HG03066 (cell line): Measurements from ENCODE around the gene INTS7.
A peak's percentile ranks its signal among the peaks of the same experiment; 100 is the strongest.
"Not testable (repeated sequence)": the region's sequence is repeated elsewhere in the genome, so short reads cannot be mapped to it uniquely, and the experiment has no call there.

ENCODE experiments used
- ATAC-seq: cut with Tn5 transposase; IDR thresholded peaks from one replicate; pipeline ENCODE4 v1.9.1; 2021; ENCODE audit warnings: low read depth; ENCODE audit not compliant: unreplicated experiment

INTS7 gene

DNA sequence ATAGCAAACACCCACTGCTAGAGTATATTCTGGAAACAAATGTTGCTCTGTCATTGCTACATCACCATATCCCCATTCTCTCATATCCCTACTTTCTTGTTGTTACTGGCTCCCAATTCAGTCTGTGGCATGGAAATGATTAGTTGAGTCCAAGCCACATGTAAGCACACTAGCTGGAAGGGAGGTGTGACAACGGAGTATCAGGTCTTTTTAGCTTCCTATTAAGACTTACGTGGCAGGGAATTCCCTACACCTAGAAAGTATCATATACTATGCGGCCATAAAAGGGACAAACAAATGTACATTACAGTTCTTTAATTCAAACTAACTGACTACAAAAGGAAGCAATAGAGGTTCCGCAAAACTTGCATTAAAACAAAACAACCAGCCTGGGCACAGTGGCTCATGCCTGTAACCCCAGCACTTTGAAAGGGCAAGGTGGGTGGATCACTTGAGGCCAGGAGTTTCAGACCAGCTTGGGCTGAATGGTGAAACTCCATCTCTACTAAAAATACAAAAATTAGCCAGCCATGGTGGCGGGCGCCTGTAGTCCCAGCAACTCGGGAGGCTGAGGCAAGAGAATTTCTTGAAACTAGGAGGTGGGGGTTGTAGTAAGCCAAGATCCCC lies 48.6 kb downstream of the INTS7 start:
- no peak for ATAC-seq

DNA sequence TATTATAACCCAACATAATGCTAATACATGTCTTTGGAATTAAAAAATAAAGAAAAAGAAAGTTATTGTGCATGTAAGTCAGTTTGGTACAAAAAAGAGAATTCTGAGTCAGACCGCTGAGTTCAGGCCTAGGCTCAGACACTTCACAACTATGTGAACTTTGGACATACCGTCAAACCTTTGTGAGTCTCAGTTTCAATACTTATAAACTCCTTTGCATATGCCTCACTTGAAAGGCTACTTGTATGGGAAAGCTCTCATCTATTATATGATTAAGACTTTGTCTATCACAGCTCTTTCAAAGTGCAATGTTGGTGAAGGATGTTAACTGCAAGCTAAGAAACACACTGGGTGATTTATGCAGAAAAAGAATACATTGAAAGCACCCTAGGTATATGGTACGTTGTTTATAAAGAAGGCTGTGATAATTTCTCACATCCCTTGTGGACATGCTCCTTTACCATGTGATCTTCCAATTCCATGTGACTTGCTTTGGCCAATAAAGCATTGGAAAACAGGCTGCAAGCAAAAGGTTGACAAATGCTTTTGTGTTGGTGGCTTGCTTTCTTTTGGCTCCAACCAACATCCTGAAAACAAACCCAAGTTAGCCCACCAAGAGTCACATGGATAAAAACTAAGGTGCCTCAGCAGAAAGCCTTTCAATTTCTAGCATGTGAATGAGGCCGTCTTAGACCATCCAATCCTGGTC lies 49.6 kb downstream of the INTS7 start:
- peak; percentile 96 for ATAC-seq

GRCh38 chr1:211978596-211978995 lies 56.8 kb downstream of the INTS7 start:
- no peak for ATAC-seq

- no peak for ATAC-seq
These were observed 60.0 kb downstream of the INTS7 start for GRCh38 chr1:211975152-211975941.

DNA sequence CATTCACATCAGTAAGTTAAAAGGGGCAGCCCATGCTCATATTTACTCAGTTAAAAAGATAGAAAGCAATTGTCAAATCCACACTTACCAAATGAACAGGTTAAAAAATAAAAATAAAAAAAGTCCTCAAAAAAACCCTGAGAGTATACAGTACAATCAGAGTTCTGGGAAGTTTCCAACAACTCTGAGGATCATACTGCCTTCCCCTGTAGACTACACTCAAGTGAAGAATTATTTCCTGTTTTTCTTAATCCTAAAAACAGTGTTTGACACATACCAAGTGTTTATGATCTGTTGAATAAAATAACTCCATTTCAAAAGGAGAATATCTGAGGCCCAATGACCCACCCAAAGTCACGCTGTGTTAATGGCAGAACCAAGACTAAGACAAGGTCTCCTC lies 61.8 kb downstream of the INTS7 start:
- no peak for ATAC-seq

DNA sequence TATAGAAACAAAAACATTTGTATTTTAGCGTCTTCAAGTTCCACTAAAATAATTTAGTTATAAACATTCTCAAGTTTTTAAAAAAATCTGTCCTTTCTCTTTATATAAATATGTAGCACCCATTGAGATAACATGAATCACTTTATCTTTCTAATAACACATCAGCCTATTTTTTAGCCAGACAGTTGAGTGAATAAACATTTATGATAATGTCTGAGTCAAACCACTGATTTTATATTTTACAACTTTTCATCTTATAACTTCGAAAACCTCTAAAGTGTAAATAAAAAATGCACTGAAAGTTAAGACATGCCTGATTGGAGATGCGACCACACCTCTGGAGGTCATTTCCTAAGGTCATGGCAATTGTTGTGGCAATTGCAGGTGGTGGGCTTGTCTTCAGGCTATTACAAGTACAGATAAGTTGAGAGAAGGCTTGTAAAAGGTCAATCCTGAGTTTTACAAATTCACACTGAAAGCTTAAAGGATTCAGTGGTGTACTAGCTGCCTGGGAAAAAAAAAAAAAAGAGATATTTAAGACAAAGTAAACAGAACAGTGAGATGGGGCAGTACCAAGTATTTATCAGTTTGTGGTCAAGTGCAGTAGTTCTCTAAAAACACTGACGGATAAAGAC lies 67.0 kb downstream of the INTS7 start:
- ATAC-seq: no peak

GRCh38 chr1:211967704-211968103 lies 67.7 kb downstream of the INTS7 start:
- ATAC-seq: no peak

- no peak for ATAC-seq
These were observed 70.1 kb downstream of the INTS7 start for GRCh38 chr1:211965108-211965805.

GRCh38 chr1:211959680-211960079 lies 75.7 kb downstream of the INTS7 start:
- no peak for ATAC-seq

- no peak for ATAC-seq
These were observed 76.1 kb downstream of the INTS7 start for GRCh38 chr1:211959221-211959620.

- ATAC-seq: not testable (repeated sequence)
These were observed 81.3 kb downstream of the INTS7 start for GRCh38 chr1:211954028-211954427.

GRCh38 chr1:211953543-211953942 lies 81.8 kb downstream of the INTS7 start:
- ATAC-seq: not testable (repeated sequence)

DNA sequence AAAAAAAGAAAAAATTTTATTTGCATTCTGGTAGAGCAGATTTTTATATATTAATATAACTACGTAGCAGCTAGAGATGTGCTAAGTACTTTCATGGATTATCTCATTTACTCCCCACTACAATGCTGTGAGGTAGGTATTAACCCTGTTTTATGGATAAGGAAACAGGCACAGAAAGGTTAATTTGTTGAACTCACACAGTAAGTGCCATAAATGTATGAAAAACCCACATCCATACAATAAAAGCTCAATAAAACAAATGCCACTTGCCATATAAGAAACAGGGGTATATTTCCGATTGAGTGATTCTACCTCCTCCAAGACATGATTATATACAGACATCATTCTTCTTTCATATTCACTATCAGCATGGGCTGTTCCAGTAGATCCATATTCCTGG lies 83.1 kb downstream of the INTS7 start:
- ATAC-seq: no peak

DNA sequence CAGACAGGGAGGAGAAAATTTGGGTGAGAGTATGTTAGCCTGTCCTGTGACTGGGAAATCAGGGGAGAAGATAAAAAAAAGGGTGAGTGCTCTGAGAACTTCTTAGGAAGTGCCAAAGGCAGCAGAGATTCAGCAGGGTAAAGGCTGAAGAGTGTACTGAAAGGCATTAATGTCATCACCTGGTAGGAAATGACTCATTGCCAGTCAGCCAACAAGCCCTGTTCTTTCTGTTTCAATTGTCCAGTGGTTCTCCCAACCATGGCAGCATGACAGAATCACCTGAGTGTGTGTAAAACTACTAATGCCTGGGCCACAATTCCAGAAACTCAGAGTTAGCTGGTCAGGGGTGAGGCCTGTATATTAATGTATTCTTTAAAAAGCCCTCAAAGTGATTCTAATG lies 83.5 kb downstream of the INTS7 start:
- peak; percentile 93 for ATAC-seq

GRCh38 chr1:211948377-211948776 lies 87.0 kb downstream of the INTS7 start:
- ATAC-seq: no peak

DNA sequence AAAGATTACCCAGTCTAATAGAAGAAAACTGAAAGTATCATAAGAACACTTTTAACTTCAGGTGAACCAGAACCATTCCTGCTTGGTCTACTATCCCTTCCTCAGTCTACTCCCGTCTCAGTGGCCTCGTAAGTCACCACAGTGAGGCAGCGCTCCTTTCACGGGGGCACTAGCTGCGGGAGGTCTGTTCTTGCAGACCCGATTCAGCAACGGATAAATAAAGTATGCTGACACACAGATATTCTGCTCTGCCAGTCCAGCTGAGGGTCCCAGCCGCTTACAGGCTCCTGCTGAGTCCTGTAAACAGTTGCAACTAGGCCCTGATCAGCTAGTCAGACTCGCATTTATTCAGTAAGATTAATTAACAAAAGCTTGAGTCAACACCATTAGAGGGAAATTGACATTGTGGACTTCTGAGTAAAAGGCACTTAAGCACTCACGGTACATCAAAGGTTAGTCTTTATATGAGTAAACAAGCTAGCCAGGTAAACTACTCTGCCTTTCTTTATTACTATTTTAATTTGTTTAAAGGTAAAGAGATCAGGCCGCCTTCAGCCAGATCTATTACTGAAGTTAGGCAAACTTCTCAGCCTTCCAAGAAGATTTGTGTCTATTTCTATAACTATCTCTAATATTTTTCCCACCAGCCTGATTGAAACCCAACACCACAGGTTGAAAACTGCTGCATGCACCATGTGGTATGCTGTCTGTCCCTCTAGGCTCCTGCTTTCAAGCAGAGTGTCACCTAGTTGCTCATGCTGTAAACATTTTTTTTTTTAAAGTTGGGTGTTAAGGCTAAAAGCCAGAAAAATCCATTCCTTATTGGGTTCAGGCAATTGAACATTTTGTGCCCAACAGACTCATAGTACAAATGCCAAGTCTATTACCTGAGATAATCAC lies 87.7 kb downstream of the INTS7 start:
- ATAC-seq: no peak

DNA sequence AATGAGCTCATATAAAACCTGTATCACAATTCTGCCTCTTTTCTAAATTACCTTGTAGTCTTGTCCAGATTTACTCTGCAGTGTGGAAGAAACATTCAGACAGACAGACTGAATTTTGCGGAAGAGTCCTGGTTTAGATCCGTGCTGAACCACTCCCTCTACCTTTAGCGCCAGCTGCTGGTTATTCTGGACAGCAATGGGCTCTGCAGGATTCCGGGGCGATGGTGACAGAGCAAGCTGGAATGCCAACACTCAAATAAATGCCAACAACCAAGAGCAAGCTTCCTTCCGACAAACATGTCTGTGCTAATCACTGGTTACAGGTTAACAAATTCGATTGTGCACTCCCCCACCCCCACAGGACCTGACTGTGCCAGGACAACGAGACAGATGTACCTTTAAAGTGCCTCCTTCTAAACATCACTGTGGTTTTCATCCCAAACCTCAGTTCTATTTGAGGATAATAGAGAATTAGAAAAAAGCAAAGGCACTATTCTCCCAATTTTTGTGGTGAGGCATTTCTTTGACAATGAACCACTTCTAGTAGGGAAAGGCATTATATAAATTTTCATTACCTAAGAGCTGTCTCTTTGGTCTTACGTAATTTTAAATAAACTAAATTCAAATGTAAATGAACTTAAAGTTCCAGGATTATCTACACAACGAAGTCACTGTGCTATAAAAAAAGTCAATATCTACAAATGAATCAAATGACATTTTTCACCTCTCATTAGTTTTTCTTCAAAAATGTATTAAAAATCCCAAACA lies 90.4 kb downstream of the INTS7 start:
- no peak for ATAC-seq

DNA sequence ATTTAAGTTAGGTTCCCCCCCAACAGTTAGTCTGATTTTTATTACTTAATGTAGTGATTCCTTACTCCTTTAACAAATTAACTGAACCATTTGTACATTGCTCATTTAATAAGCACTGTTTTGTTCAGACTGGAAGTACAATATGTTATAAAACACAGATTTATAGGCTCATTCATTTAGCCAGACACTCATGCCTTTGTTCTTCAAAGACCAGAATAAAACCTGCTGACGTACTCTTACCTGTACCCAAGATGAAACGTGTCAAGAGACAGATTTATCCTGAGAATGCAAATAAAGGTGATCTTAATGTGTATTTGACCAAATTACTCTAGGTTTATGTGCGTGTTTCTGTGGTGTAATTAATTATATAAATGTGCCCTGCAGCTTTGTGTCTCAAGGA lies 92.8 kb downstream of the INTS7 start:
- ATAC-seq: no peak
